Airway epithelial cell (primary cell): Measurements from ENCODE around the gene AKR1B15. TPM values are rescaled to one million over a fixed set of nuclear protein-coding genes. Genes with fewer than 3 reads are reported as not detected.

ENCODE experiments used
- total RNA-seq: library from RNA; depleted of rRNA; stranded (reverse); fragments of >200 nt; gene quantifications from 2 replicates; pipeline ENCODE4 v1.2.3, GENCODE V29; 2015

Gene AKR1B15
- total RNA-seq = 0.21 TPM in 1 of 2 replicates, not detected in the other

GRCh38 chr7:134548877-134549276 is at the start of gene AKR1B15:
AKR1B15 (plus strand) TSS chr7:134549110; CDS start chr7:134564620, 15,510 bp downstream.

Other genes starting within 250 kb of the AKR1B15 start
- 4.6 and 7.1 TPM in 2 replicates for gene SLC35B4, start 232.2 kb upstream of the AKR1B15 start, total RNA-seq
- gene AKR1B1, start 90.0 kb upstream of the AKR1B15 start, total RNA-seq = 54.4 and 56.3 TPM in 2 replicates
- 52.2 and 61.9 TPM in 2 replicates for gene AKR1B10, start 21.5 kb upstream of the AKR1B15 start, total RNA-seq
- 13.3 and 22.0 TPM in 2 replicates for gene BPGM, start 97.7 kb downstream of the AKR1B15 start, total RNA-seq
- 94.7 and 125 TPM in 2 replicates for gene CALD1, start 230.5 kb downstream of the AKR1B15 start, total RNA-seq